Measurements from ENCODE around the gene RPL28. TPM values are rescaled to one million over a fixed set of nuclear protein-coding genes. Genes with fewer than 3 reads are reported as not detected.

RPL28 gene
- total and polyA plus RNA-seq, 2 of the 13 experiments (the other 11 are each of a cell fraction or from before 2014, with no cell fraction given), result 105 to 420 TPM

DNA sequence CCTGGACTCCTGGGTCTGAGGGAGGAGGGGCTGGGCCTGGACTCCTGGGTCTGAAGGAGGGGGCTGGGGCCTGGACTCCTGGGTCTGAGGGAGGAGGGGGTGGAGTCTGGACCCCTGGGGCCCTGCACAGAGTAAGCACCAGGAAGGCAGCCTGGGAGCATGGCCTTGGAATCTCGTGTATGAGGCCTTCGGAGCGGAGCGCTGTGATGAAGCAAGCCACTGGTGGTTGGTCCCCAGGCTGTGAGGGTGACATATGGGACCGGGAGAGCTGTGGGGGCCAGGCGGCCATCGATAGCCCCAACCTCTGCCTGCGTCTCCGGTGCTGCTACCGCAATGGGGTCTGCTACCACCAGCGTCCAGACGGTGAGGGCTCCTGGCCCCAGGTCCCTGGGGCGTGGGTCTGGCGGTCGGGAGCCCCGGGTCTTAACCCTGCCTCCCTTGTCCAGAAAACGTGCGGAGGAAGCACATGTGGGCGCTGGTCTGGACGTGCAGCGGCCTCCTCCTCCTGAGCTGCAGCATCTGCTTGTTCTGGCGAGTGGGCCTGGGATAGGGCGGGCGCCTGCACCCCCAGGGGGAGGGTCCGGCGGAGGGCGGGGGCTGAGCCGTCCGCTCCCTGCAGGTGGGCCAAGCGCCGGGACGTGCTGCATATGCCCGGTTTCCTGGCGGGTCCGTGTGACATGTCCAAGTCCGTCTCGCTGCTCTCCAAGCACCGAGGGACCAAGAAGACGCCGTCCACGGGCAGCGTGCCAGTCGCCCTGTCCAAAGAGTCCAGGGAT, 8.2 kb upstream of the RPL28 start (continued):
- TF ChIP-seq, protein P1, sequence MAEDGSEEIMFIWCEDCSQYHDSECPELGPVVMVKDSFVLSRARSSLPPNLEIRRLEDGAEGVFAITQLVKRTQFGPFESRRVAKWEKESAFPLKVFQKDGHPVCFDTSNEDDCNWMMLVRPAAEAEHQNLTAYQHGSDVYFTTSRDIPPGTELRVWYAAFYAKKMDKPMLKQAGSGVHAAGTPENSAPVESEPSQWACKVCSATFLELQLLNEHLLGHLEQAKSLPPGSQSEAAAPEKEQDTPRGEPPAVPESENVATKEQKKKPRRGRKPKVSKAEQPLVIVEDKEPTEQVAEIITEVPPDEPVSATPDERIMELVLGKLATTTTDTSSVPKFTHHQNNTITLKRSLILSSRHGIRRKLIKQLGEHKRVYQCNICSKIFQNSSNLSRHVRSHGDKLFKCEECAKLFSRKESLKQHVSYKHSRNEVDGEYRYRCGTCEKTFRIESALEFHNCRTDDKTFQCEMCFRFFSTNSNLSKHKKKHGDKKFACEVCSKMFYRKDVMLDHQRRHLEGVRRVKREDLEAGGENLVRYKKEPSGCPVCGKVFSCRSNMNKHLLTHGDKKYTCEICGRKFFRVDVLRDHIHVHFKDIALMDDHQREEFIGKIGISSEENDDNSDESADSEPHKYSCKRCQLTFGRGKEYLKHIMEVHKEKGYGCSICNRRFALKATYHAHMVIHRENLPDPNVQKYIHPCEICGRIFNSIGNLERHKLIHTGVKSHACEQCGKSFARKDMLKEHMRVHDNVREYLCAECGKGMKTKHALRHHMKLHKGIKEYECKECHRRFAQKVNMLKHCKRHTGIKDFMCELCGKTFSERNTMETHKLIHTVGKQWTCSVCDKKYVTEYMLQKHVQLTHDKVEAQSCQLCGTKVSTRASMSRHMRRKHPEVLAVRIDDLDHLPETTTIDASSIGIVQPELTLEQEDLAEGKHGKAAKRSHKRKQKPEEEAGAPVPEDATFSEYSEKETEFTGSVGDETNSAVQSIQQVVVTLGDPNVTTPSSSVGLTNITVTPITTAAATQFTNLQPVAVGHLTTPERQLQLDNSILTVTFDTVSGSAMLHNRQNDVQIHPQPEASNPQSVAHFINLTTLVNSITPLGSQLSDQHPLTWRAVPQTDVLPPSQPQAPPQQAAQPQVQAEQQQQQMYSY (CRISPR knock-in tag; IDR thresholded peaks at IDR 0.05), result peak; percentile 18; the same call in 1 of the 2 replicates
- TF ChIP-seq ZNF335 (CRISPR knock-in tag; IDR thresholded peaks at IDR 0.05) (no peak), ZNF180 (CRISPR knock-in tag; IDR thresholded peaks at IDR 0.05; ENCODE audit: borderline replicate concordance, low read depth) (no peak), CBX5 (CRISPR knock-in tag; IDR thresholded peaks at IDR 0.05; ENCODE audit: borderline replicate concordance) (0 out of 2 replicates have a peak, but pooled peaks have one; percentile 17), ZNF232 (CRISPR knock-in tag; IDR thresholded peaks at IDR 0.05; ENCODE audit: borderline replicate concordance) (no peak), SOX13 (IDR thresholded peaks at IDR 0.05) (no peak), SOX13 (CRISPR knock-in tag; conservative IDR thresholded peaks at IDR 0.05 in 1 of 2, IDR thresholded peaks at IDR 0.05 in 1 of 2) (peak in 1 of 2 experiments; percentile 22; a peak in 1 of 4 replicates), TOPORS (CRISPR knock-in tag; IDR thresholded peaks at IDR 0.05) (no peak), ETV6 (CRISPR knock-in tag; conservative IDR thresholded peaks at IDR 0.05) (no peak), ELF3 (CRISPR knock-in tag; IDR thresholded peaks at IDR 0.05) (0 out of 2 replicates have a peak, but pooled peaks have one; percentile 36), ZBTB8A (CRISPR knock-in tag; IDR thresholded peaks at IDR 0.05; ENCODE audit: borderline replicate concordance, low read depth) (no peak), KDM5B (CRISPR knock-in tag; IDR thresholded peaks at IDR 0.05; ENCODE audit: borderline replicate concordance) (no peak), MYC (CRISPR knock-in tag; IDR thresholded peaks at IDR 0.05; ENCODE audit: borderline replicate concordance) (peak; percentile 65; the same call in 1 of the 2 replicates)
- TF ChIP-seq, protein P2, sequence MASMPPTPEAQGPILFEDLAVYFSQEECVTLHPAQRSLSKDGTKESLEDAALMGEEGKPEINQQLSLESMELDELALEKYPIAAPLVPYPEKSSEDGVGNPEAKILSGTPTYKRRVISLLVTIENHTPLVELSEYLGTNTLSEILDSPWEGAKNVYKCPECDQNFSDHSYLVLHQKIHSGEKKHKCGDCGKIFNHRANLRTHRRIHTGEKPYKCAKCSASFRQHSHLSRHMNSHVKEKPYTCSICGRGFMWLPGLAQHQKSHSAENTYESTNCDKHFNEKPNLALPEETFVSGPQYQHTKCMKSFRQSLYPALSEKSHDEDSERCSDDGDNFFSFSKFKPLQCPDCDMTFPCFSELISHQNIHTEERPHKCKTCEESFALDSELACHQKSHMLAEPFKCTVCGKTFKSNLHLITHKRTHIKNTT (CRISPR knock-in tag; IDR thresholded peaks at IDR 0.05), result no peak
- TF ChIP-seq, protein P3, sequence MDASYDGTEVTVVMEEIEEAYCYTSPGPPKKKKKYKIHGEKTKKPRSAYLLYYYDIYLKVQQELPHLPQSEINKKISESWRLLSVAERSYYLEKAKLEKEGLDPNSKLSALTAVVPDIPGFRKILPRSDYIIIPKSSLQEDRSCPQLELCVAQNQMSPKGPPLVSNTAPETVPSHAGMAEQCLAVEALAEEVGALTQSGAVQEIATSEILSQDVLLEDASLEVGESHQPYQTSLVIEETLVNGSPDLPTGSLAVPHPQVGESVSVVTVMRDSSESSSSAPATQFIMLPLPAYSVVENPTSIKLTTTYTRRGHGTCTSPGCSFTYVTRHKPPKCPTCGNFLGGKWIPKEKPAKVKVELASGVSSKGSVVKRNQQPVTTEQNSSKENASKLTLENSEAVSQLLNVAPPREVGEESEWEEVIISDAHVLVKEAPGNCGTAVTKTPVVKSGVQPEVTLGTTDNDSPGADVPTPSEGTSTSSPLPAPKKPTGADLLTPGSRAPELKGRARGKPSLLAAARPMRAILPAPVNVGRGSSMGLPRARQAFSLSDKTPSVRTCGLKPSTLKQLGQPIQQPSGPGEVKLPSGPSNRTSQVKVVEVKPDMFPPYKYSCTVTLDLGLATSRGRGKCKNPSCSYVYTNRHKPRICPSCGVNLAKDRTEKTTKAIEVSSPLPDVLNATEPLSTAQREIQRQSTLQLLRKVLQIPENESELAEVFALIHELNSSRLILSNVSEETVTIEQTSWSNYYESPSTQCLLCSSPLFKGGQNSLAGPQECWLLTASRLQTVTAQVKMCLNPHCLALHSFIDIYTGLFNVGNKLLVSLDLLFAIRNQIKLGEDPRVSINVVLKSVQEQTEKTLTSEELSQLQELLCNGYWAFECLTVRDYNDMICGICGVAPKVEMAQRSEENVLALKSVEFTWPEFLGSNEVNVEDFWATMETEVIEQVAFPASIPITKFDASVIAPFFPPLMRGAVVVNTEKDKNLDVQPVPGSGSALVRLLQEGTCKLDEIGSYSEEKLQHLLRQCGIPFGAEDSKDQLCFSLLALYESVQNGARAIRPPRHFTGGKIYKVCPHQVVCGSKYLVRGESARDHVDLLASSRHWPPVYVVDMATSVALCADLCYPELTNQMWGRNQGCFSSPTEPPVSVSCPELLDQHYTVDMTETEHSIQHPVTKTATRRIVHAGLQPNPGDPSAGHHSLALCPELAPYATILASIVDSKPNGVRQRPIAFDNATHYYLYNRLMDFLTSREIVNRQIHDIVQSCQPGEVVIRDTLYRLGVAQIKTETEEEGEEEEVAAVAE (CRISPR knock-in tag; IDR thresholded peaks at IDR 0.05; ENCODE audit: borderline replicate concordance), result no peak

Measured in HepG2 (cell line).